ENCODE data around the gene TBC1D22A. TPM values are rescaled to one million over a fixed set of nuclear protein-coding genes. Genes with fewer than 3 reads are reported as not detected.
"Not testable (repeated sequence)": the region's sequence is repeated elsewhere in the genome, so short reads cannot be mapped to it uniquely, and the experiment has no call there.

TBC1D22A gene
- total RNA-seq, 3 donors from 2014 or later, result 19.0 to 23.6 (median 23.6) TPM

- Histone ChIP-seq H3K4me3 (no peak overlapping the region), H3K27ac (peak overlapping the region in 1 of 2 donors; percentile 57), H3K9me3 (no peaks in the 10 kb centered on the region), H3K36me3 (no peaks in the 10 kb centered on the region), H3K27me3 (no peaks in the 10 kb centered on the region), H3K4me1 (no peaks in the 10 kb centered on the region)
- TF ChIP-seq CTCF (IDR thresholded peaks at IDR 0.05), result no peak
- TF ChIP-seq POLR2A (IDR thresholded peaks at IDR 0.05), result no peak
- no peak for TF ChIP-seq POLR2AphosphoS5 (IDR thresholded peaks at IDR 0.05)
- intact Hi-C loops (cut with DNase I; ENCODE audit: low total_unique reads), result no loop called here
- peak in 1 of 2 donors; percentile 13 for DNase-seq (ENCODE audit: low spot score in 2 of 2)
Measured at GRCh38 chr22:46815896-46816731, 53.7 kb downstream of the TBC1D22A start.

- H3K4me1 ChIP-seq; H3K27me3 ChIP-seq; H3K9me3 ChIP-seq; H3K36me3 ChIP-seq; intact Hi-C loops (cut with DNase I; ENCODE audit: low total_unique reads); H3K27ac ChIP-seq; DNase-seq (ENCODE audit: low spot score in 2 of 2); H3K4me3 ChIP-seq: not testable (repeated sequence)
Measured at GRCh38 chr22:46817390-46817789, 54.9 kb downstream of the TBC1D22A start.

- intact Hi-C loops (cut with DNase I; ENCODE audit: low total_unique reads), result no loop called here
- no peak for TF ChIP-seq CTCF (IDR thresholded peaks at IDR 0.05)
- TF ChIP-seq POLR2AphosphoS5 (IDR thresholded peaks at IDR 0.05), result no peak
Measured at GRCh38 chr22:46823248-46823647, 60.8 kb downstream of the TBC1D22A start.

GRCh38 chr22:46823654-46824053 lies 61.2 kb downstream of the TBC1D22A start:
- H3K27me3 ChIP-seq, result no peaks in the 10 kb centered on the region
- intact Hi-C loops (cut with DNase I; ENCODE audit: low total_unique reads), result no loop called here
- H3K9me3 ChIP-seq, result no peaks in the 10 kb centered on the region
- no peak for TF ChIP-seq POLR2A (IDR thresholded peaks at IDR 0.05)
- no peak for TF ChIP-seq CTCF (IDR thresholded peaks at IDR 0.05)
- no peak for TF ChIP-seq POLR2AphosphoS5 (IDR thresholded peaks at IDR 0.05)
- H3K4me3 ChIP-seq, result no peak overlapping the region
- H3K27ac ChIP-seq, result no peak overlapping the region
- DNase-seq (ENCODE audit: low spot score in 2 of 2), result no peak
- no peaks in the 10 kb centered on the region for H3K36me3 ChIP-seq
- H3K4me1 ChIP-seq, result no peaks in the 10 kb centered on the region

More at GRCh38 chr22:46823248-46823647, 60.8 kb downstream of the TBC1D22A start:
- no peaks in the 10 kb centered on the region for H3K4me1 ChIP-seq
- no peak for DNase-seq (ENCODE audit: low spot score in 2 of 2)
- H3K27ac ChIP-seq, result no peak overlapping the region
- H3K4me3 ChIP-seq, result no peak overlapping the region
- no peaks in the 10 kb centered on the region for H3K36me3 ChIP-seq
- no peaks in the 10 kb centered on the region for H3K9me3 ChIP-seq
- no peaks in the 10 kb centered on the region for H3K27me3 ChIP-seq

GRCh38 chr22:46824344-46824909 lies 62.0 kb downstream of the TBC1D22A start:
- intact Hi-C loops (cut with DNase I; ENCODE audit: low total_unique reads), result no loop called here

More at GRCh38 chr22:46824344-46824909, 62.0 kb downstream of the TBC1D22A start:
- DNase-seq (ENCODE audit: low spot score in 2 of 2), result no peak
- no peaks in the 10 kb centered on the region for H3K9me3 ChIP-seq
- TF ChIP-seq CTCF (IDR thresholded peaks at IDR 0.05) (no peak), POLR2A (IDR thresholded peaks at IDR 0.05) (no peak), POLR2AphosphoS5 (IDR thresholded peaks at IDR 0.05) (no peak)
- H3K36me3 ChIP-seq, result no peaks in the 10 kb centered on the region
- H3K27ac ChIP-seq, result no peak overlapping the region
- H3K27me3 ChIP-seq, result no peaks in the 10 kb centered on the region
- H3K4me1 ChIP-seq, result no peaks in the 10 kb centered on the region
- H3K4me3 ChIP-seq, result no peak overlapping the region
